GM23338 (cell line): ENCODE data around the gene ERFE. TPM values are rescaled to one million over a fixed set of nuclear protein-coding genes. Genes with fewer than 3 reads are reported as not detected.

Experiments
- ATAC-seq: fragments of 200-7000 bp; cut with Tn5 transposase; 3 replicates; pipeline ENCODE4 v1.9.1; 2020
- DNase-seq: peaks from one replicate; pipeline ENCODE4 v3.0.0-alpha.2; 2015; ENCODE audit warnings: low spot score
- H2AFZ ChIP-seq: fragments of 200-600 bp; sonication (generic); 2 replicates; pipeline ENCODE4 v1.8.0; 2016; ENCODE audit warnings: antibody characterized with exemption, mild to moderate bottlenecking, moderate library complexity
- H3F3A ChIP-seq: fragments of 200-600 bp; sonication (generic); replicated peaks from 2 replicates; pipeline ENCODE4 v1.8.0; 2017; ENCODE audit warnings: antibody characterized with exemption, mixed run types, low read depth
- H3K27ac ChIP-seq: fragments of 200-600 bp; sonication (generic); 2 replicates; pipeline ENCODE4 v1.6.1; 2016; ENCODE audit warnings: low read depth
- H3K27me3 ChIP-seq: fragments of 200-600 bp; sonication (generic); 2 replicates; pipeline ENCODE4 v1.8.0; 2016; ENCODE audit warnings: mild to moderate bottlenecking, mixed run types, moderate library complexity; ENCODE audit not compliant: insufficient read depth
- H3K36me3 ChIP-seq: fragments of 200-600 bp; sonication (generic); 2 replicates; pipeline ENCODE4 v1.8.0; 2016; ENCODE audit warnings: mild to moderate bottlenecking; ENCODE audit not compliant: insufficient read depth
- H3K4me1 ChIP-seq: fragments of 200-600 bp; sonication (generic); 2 replicates; pipeline ENCODE4 v1.8.0; 2016; ENCODE audit warnings: mild to moderate bottlenecking, moderate library complexity; ENCODE audit not compliant: insufficient read depth
- H3K4me2 ChIP-seq: fragments of 200-600 bp; sonication (generic); 2 replicates; pipeline ENCODE4 v1.7.1; 2017; ENCODE audit warnings: mixed run types
- H3K4me3 ChIP-seq: fragments of 200-600 bp; sonication (generic); 2 replicates; pipeline ENCODE4 v1.6.1; 2016; ENCODE audit warnings: mixed run types
- H3K79me2 ChIP-seq: fragments of 200-600 bp; sonication (generic); replicated peaks from 2 replicates; pipeline ENCODE4 v1.8.0; 2017; ENCODE audit warnings: mild to moderate bottlenecking; ENCODE audit not compliant: insufficient read depth
- H3K9me2 ChIP-seq: fragments of 200-600 bp; sonication (generic); 2 replicates; pipeline ENCODE4 v1.8.0; 2017; ENCODE audit not compliant: insufficient read depth
- H4K20me1 ChIP-seq: fragments of 200-600 bp; sonication (generic); replicated peaks from 2 replicates; pipeline ENCODE4 v1.8.0; 2017; ENCODE audit warnings: mild to moderate bottlenecking; ENCODE audit not compliant: insufficient read depth
- H3K27ac Mint-ChIP-seq: 2 replicates; pipeline ENCODE4 v1.8.0; 2020; ENCODE audit warnings: inconsistent platforms, mild to moderate bottlenecking, moderate library complexity, mixed read lengths
- H3K27me3 Mint-ChIP-seq: 3 replicates; pipeline ENCODE4 v1.8.0; 2022; ENCODE audit warnings: low read depth, mild to moderate bottlenecking, moderate library complexity, mixed read lengths, inconsistent platforms; ENCODE audit not compliant: insufficient read depth, poor library complexity
- H3K36me3 Mint-ChIP-seq: 3 replicates; pipeline ENCODE4 v1.8.0; 2021; ENCODE audit warnings: low read depth, mild to moderate bottlenecking, inconsistent platforms, moderate library complexity, mixed read lengths
- H3K4me1 Mint-ChIP-seq: 3 replicates; pipeline ENCODE4 v1.8.0; 2020; ENCODE audit warnings: mild to moderate bottlenecking, inconsistent platforms, mixed read lengths
- H3K4me3 Mint-ChIP-seq: 3 replicates; pipeline ENCODE4 v1.8.0; 2021; ENCODE audit warnings: moderate library complexity, mild to moderate bottlenecking, inconsistent platforms, mixed read lengths
- H3K9me3 Mint-ChIP-seq: 3 replicates; pipeline ENCODE4 v1.8.0; 2020; ENCODE audit warnings: moderate library complexity, mild to moderate bottlenecking, inconsistent platforms, mixed read lengths
- CREB1 ChIP-seq: fragments of 250-450 bp; sonication (Bioruptor Pico); IDR thresholded peaks from 2 replicates; pipeline ENCODE4 v1.5.0; 2020; ENCODE audit warnings: low read depth, mild to moderate bottlenecking, moderate library complexity
- EZH2 ChIP-seq: fragments of 200-600 bp; sonication (generic); IDR thresholded peaks from one replicate; pipeline ENCODE4 v1.8.0; 2017; ENCODE audit warnings: antibody characterized with exemption, mild to moderate bottlenecking, low read depth; ENCODE audit not compliant: unreplicated experiment
- EZH2phosphoT487 ChIP-seq: fragments of 200-600 bp; sonication (generic); IDR thresholded peaks from one replicate; pipeline ENCODE4 v1.8.1; 2018; ENCODE audit warnings: antibody characterized with exemption; ENCODE audit not compliant: unreplicated experiment
- JUNB ChIP-seq: IDR thresholded peaks from one replicate; pipeline ENCODE4 v1.6.1; 2016; ENCODE audit warnings: antibody characterized with exemption; ENCODE audit not compliant: unreplicated experiment
- NANOG ChIP-seq: IDR thresholded peaks from 2 replicates; pipeline ENCODE4 v1.6.1; 2016; ENCODE audit warnings: antibody characterized with exemption, borderline replicate concordance
- POLR2AphosphoS5 ChIP-seq: IDR thresholded peaks from 2 replicates; pipeline ENCODE4 v1.6.1; 2016; ENCODE audit warnings: antibody characterized with exemption, low read depth
- STAT1 ChIP-seq: IDR thresholded peaks from one replicate; pipeline ENCODE4 v1.6.1; 2016; ENCODE audit warnings: antibody characterized with exemption; ENCODE audit not compliant: unreplicated experiment
- polyA plus RNA-seq: library from polyadenylated mRNA; unstranded; fragments of >200 nt; fragmentation: Nextera tagmentation; extraction: Ambion mirVana; gene quantifications from 2 replicates; pipeline ENCODE4 v1.2.1, GENCODE V29; 2016
- total RNA-seq: library from RNA; depleted of rRNA; stranded (reverse); fragments of >200 nt; shearing (Covaris generic); gene quantifications from 2 replicates; pipeline ENCODE4 v1.2.3, GENCODE V29; 2014
- TF ChIP-seq, protein P1 (sequence below): fragments of 250-450 bp; sonication (Bioruptor Pico); IDR thresholded peaks from 2 replicates; pipeline ENCODE4 v1.5.0; 2020; ENCODE audit warnings: mild to moderate bottlenecking, moderate library complexity
- TF ChIP-seq, protein P2 (sequence below): IDR thresholded peaks from 2 replicates; pipeline ENCODE4 v1.6.1; 2016; ENCODE audit warnings: antibody characterized with exemption
- TF ChIP-seq, protein P3 (sequence below): IDR thresholded peaks from one replicate; pipeline ENCODE4 v1.6.1; 2018; ENCODE audit warnings: antibody characterized with exemption; ENCODE audit not compliant: unreplicated experiment

The ERFE gene
- total and polyA plus RNA-seq, 2 experiments from 2014 or later: 1.0 to 3.3 TPM

DNA sequence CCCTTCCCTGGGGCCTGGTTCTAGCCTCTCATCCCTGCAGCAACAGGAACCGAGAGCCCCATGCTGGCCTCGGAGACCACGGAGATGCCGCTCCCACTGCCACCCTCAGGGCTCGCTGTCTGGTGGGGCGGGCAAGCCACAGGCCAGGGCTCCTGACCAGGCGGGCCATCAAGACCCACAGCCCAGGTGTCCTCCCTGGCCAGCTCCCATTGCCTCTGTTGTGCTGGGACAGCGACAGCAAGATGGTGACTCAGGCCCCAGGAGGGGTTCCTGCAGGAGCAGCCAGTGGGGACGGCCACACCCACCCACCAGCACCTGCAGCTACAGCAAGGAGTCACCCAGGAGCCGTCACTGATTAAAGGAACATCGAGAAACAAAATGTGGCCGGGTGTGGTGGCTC lies 12.9 kb upstream of the ERFE start:
- H3K27ac Mint-ChIP-seq: no peak overlapping the region
- no peaks in the 10 kb centered on the region for H3K9me2 ChIP-seq
- H3K4me3 Mint-ChIP-seq: no peak overlapping the region
- no peaks in the 10 kb centered on the region for H4K20me1 ChIP-seq
- H2AFZ ChIP-seq: no peak overlapping the region
- no peaks in the 10 kb centered on the region for H3K79me2 ChIP-seq
- no peaks in the 10 kb centered on the region for H3K4me1 ChIP-seq
- no peaks in the 10 kb centered on the region for H3K27me3 ChIP-seq
- H3F3A ChIP-seq: no peaks in the 10 kb centered on the region
- no peak overlapping the region for H3K4me2 ChIP-seq
- no peaks in the 10 kb centered on the region for H3K36me3 Mint-ChIP-seq
- no peaks in the 10 kb centered on the region for H3K9me3 Mint-ChIP-seq
- no peak for ATAC-seq
- no peak overlapping the region for H3K4me3 ChIP-seq
- H3K27me3 Mint-ChIP-seq: peaks cover 2% of the 10 kb centered on the region
- TF ChIP-seq EZH2: no peak
- TF ChIP-seq POLR2AphosphoS5: no peak
- no peaks in the 10 kb centered on the region; the same call in 2 of the 3 replicates for H3K4me1 Mint-ChIP-seq
- no peak for DNase-seq
- H3K27ac ChIP-seq: no peak overlapping the region
- no peaks in the 10 kb centered on the region for H3K36me3 ChIP-seq

DNA sequence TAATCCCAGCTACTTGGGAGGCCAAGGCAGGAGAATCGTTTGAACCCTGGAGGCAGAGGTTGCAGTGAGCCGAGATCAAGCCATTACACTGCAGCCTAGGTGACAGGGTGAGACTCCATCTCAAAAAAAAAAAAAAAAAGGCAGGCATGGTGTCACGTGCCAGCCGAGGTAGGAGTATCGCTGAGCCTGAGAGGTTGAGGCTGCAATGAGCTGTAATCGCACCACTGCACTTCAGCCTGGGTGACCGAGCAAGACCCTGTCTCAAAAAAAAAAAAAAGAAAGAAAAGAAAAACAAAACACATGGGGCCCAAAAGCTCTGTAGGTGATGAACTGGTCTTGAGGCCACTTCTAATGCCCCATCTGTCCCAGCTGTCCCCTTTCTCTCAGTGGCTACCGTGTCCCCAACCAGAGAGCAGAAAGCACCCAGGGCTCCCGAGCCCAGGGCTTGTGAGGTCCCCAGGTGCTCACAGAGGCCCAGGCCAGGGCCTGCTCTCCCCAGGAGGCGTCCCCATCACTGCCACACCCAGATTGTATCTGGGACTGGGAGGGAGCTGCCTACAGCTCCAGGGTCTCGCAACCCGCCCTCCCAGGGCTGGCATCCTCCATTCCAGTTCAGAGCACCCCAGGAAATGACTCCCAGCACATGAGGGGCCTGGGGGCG lies 11.8 kb upstream of the ERFE start:
- H3K36me3 Mint-ChIP-seq: no peaks in the 10 kb centered on the region
- no peak for TF ChIP-seq JUNB
- no peak for TF ChIP-seq CREB1 (CRISPR knock-in tag)
- TF ChIP-seq, protein P1, sequence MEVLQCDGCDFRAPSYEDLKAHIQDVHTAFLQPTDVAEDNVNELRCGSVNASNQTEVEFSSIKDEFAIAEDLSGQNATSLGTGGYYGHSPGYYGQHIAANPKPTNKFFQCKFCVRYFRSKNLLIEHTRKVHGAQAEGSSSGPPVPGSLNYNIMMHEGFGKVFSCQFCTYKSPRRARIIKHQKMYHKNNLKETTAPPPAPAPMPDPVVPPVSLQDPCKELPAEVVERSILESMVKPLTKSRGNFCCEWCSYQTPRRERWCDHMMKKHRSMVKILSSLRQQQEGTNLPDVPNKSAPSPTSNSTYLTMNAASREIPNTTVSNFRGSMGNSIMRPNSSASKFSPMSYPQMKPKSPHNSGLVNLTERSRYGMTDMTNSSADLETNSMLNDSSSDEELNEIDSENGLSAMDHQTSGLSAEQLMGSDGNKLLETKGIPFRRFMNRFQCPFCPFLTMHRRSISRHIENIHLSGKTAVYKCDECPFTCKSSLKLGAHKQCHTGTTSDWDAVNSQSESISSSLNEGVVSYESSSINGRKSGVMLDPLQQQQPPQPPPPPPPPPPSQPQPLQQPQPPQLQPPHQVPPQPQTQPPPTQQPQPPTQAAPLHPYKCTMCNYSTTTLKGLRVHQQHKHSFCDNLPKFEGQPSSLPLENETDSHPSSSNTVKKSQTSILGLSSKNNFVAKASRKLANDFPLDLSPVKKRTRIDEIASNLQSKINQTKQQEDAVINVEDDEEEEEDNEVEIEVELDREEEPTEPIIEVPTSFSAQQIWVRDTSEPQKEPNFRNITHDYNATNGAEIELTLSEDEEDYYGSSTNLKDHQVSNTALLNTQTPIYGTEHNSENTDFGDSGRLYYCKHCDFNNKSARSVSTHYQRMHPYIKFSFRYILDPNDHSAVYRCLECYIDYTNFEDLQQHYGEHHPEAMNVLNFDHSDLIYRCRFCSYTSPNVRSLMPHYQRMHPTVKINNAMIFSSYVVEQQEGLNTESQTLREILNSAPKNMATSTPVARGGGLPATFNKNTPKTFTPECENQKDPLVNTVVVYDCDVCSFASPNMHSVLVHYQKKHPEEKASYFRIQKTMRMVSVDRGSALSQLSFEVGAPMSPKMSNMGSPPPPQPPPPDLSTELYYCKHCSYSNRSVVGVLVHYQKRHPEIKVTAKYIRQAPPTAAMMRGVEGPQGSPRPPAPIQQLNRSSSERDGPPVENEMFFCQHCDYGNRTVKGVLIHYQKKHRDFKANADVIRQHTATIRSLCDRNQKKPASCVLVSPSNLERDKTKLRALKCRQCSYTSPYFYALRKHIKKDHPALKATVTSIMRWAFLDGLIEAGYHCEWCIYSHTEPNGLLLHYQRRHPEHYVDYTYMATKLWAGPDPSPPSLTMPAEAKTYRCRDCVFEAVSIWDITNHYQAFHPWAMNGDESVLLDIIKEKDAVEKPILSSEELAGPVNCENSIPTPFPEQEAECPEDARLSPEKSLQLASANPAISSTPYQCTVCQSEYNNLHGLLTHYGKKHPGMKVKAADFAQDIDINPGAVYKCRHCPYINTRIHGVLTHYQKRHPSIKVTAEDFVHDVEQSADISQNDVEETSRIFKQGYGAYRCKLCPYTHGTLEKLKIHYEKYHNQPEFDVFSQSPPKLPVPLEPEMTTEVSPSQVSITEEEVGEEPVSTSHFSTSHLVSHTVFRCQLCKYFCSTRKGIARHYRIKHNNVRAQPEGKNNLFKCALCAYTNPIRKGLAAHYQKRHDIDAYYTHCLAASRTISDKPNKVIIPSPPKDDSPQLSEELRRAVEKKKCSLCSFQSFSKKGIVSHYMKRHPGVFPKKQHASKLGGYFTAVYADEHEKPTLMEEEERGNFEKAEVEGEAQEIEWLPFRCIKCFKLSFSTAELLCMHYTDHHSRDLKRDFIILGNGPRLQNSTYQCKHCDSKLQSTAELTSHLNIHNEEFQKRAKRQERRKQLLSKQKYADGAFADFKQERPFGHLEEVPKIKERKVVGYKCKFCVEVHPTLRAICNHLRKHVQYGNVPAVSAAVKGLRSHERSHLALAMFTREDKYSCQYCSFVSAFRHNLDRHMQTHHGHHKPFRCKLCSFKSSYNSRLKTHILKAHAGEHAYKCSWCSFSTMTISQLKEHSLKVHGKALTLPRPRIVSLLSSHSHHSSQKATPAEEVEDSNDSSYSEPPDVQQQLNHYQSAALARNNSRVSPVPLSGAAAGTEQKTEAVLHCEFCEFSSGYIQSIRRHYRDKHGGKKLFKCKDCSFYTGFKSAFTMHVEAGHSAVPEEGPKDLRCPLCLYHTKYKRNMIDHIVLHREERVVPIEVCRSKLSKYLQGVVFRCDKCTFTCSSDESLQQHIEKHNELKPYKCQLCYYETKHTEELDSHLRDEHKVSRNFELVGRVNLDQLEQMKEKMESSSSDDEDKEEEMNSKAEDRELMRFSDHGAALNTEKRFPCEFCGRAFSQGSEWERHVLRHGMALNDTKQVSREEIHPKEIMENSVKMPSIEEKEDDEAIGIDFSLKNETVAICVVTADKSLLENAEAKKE (CRISPR knock-in tag): no peak
- no peak for TF ChIP-seq STAT1
- TF ChIP-seq EZH2phosphoT487: no peak
- TF ChIP-seq NANOG: no peak
- TF ChIP-seq, protein P2, sequence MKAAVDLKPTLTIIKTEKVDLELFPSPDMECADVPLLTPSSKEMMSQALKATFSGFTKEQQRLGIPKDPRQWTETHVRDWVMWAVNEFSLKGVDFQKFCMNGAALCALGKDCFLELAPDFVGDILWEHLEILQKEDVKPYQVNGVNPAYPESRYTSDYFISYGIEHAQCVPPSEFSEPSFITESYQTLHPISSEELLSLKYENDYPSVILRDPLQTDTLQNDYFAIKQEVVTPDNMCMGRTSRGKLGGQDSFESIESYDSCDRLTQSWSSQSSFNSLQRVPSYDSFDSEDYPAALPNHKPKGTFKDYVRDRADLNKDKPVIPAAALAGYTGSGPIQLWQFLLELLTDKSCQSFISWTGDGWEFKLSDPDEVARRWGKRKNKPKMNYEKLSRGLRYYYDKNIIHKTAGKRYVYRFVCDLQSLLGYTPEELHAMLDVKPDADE: no peak
- TF ChIP-seq, protein P3, sequence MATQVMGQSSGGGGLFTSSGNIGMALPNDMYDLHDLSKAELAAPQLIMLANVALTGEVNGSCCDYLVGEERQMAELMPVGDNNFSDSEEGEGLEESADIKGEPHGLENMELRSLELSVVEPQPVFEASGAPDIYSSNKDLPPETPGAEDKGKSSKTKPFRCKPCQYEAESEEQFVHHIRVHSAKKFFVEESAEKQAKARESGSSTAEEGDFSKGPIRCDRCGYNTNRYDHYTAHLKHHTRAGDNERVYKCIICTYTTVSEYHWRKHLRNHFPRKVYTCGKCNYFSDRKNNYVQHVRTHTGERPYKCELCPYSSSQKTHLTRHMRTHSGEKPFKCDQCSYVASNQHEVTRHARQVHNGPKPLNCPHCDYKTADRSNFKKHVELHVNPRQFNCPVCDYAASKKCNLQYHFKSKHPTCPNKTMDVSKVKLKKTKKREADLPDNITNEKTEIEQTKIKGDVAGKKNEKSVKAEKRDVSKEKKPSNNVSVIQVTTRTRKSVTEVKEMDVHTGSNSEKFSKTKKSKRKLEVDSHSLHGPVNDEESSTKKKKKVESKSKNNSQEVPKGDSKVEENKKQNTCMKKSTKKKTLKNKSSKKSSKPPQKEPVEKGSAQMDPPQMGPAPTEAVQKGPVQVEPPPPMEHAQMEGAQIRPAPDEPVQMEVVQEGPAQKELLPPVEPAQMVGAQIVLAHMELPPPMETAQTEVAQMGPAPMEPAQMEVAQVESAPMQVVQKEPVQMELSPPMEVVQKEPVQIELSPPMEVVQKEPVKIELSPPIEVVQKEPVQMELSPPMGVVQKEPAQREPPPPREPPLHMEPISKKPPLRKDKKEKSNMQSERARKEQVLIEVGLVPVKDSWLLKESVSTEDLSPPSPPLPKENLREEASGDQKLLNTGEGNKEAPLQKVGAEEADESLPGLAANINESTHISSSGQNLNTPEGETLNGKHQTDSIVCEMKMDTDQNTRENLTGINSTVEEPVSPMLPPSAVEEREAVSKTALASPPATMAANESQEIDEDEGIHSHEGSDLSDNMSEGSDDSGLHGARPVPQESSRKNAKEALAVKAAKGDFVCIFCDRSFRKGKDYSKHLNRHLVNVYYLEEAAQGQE: no peak

More for the DNA sequence above, 11.8 kb upstream of the ERFE start:
- H3K36me3 ChIP-seq: no peaks in the 10 kb centered on the region
- Mint-ChIP-seq H3K27me3 (peaks cover 4% of the 10 kb centered on the region), H3K27ac (no peak overlapping the region), H3K9me3 (no peaks in the 10 kb centered on the region), H3K4me3 (no peak overlapping the region), H3K4me1 (peaks cover 4% of the 10 kb centered on the region)
- ATAC-seq (no peak), DNase-seq (no peak)
- no peaks in the 10 kb centered on the region for H3F3A ChIP-seq
- no peaks in the 10 kb centered on the region for H3K27me3 ChIP-seq
- no peaks in the 10 kb centered on the region for H4K20me1 ChIP-seq
- no peaks in the 10 kb centered on the region; the same call in 1 of the 2 replicates for H3K4me1 ChIP-seq
- no peak overlapping the region for H3K4me3 ChIP-seq
- H3K79me2 ChIP-seq: no peaks in the 10 kb centered on the region
- no peak overlapping the region for H3K27ac ChIP-seq
- no peaks in the 10 kb centered on the region for H3K9me2 ChIP-seq
- no peak overlapping the region for H2AFZ ChIP-seq
- H3K4me2 ChIP-seq: no peak overlapping the region
